Mesothelial cell of epicardium (in vitro differentiated cells): Measurements from ENCODE around the gene ARR3. TPM values are rescaled to one million over a fixed set of nuclear protein-coding genes. Genes with fewer than 3 reads are reported as not detected.

Experiments
- DNase-seq, 2 experiments: peaks; one replicate each; pipeline ENCODE4 v3.0.0; 2021; ENCODE audit warnings: low spot score in 2 of 2; ENCODE audit not compliant: unreplicated experiment in 2 of 2
- H3K27ac Mint-ChIP-seq: 2 replicates; pipeline ENCODE4 v1.8.0; 2021; ENCODE audit warnings: mixed read lengths
- H3K27me3 Mint-ChIP-seq: 2 replicates; pipeline ENCODE4 v1.8.0; 2021; ENCODE audit warnings: low read depth, mixed read lengths
- H3K36me3 Mint-ChIP-seq: 2 replicates; pipeline ENCODE4 v1.8.0; 2021; ENCODE audit warnings: mixed read lengths
- H3K4me1 Mint-ChIP-seq: 2 replicates; pipeline ENCODE4 v1.8.0; 2021; ENCODE audit warnings: mixed read lengths
- H3K4me3 Mint-ChIP-seq: 2 replicates; pipeline ENCODE4 v1.8.0; 2021; ENCODE audit warnings: mild to moderate bottlenecking, moderate library complexity, mixed read lengths
- H3K9me3 Mint-ChIP-seq: 2 replicates; pipeline ENCODE4 v1.8.0; 2021; ENCODE audit warnings: mixed read lengths
- CTCF ChIP-seq: fragments of 200-600 bp; sonication (generic); IDR thresholded peaks from one replicate; pipeline ENCODE4 v1.5.0; 2021; ENCODE audit warnings: antibody characterized with exemption; ENCODE audit not compliant: unreplicated experiment
- total RNA-seq: library from RNA; stranded (reverse); gene quantifications from 3 replicates; pipeline ENCODE4 v1.2.1, GENCODE V29; 2021

Gene ARR3
- total RNA-seq, 1 donor from 2014 or later = not detected

GRCh38 chrX:70280573-70280972, 12.4 kb downstream of the ARR3 start:
- no peaks in the 10 kb centered on the region for H3K4me1 Mint-ChIP-seq
- no peak overlapping the region for H3K27ac Mint-ChIP-seq
- DNase-seq = no peak
- no peak for TF ChIP-seq CTCF
- H3K9me3 Mint-ChIP-seq = peaks cover 24% of the 10 kb centered on the region
- no peaks in the 10 kb centered on the region for H3K27me3 Mint-ChIP-seq
- H3K36me3 Mint-ChIP-seq = peaks cover 7% of the 10 kb centered on the region
- no peak overlapping the region for H3K4me3 Mint-ChIP-seq

- Mint-ChIP-seq H3K36me3 (peaks cover 11% of the 10 kb centered on the region), H3K27ac (no peak within 1 kb of the TSS), H3K9me3 (peaks cover 24% of the 10 kb centered on the region), H3K4me3 (no peak within 1 kb of the TSS), H3K27me3 (no peaks in the 10 kb centered on the region), H3K4me1 (no peaks in the 10 kb centered on the region)
- TF ChIP-seq CTCF = no peak
- DNase-seq = no peak
Measured at GRCh38 chrX:70281951-70282350, 13.8 kb downstream of the ARR3 start, which contains the start of gene RAB41. RAB41 (plus strand) TSS chrX:70282172; CDS start chrX:70282218, 46 bp downstream.

- no peak for TF ChIP-seq CTCF
- H3K36me3 Mint-ChIP-seq = peaks cover 5% of the 10 kb centered on the region
- no peaks in the 10 kb centered on the region for H3K27me3 Mint-ChIP-seq
- H3K9me3 Mint-ChIP-seq = peaks cover 3% of the 10 kb centered on the region
- no peak for DNase-seq
- peaks cover 22% of the 10 kb centered on the region for H3K4me1 Mint-ChIP-seq
- peak overlapping the region; percentile 91 for H3K4me3 Mint-ChIP-seq
- H3K27ac Mint-ChIP-seq = peak overlapping the region; percentile 43
Measured at GRCh38 chrX:70289168-70289792, 21.1 kb downstream of the ARR3 start.

GRCh38 chrX:70289793-70290770, 21.9 kb downstream of the ARR3 start, which contains the start of the genes KIF4A and PDZD11:
KIF4A (plus strand) TSS chrX:70290104; CDS start chrX:70290459, 355 bp downstream.
PDZD11 (minus strand) TSS chrX:70289927; CDS start chrX:70289341, 586 bp downstream.
- no peaks in the 10 kb centered on the region for H3K27me3 Mint-ChIP-seq
- peak within 1 kb of the TSS; percentile 81 for H3K27ac Mint-ChIP-seq
- H3K4me3 Mint-ChIP-seq = peak within 1 kb of the TSS; percentile 91
- H3K9me3 Mint-ChIP-seq = peaks cover 3% of the 10 kb centered on the region
- peak; percentile 49 to 72 for DNase-seq
- TF ChIP-seq CTCF = no peak
- peaks cover 5% of the 10 kb centered on the region for H3K36me3 Mint-ChIP-seq
- H3K4me1 Mint-ChIP-seq = peaks cover 22% of the 10 kb centered on the region

GRCh38 chrX:70292788-70293187, 24.7 kb downstream of the ARR3 start:
- Mint-ChIP-seq H3K27me3 (no peaks in the 10 kb centered on the region), H3K36me3 (no peaks in the 10 kb centered on the region), H3K4me1 (peaks cover 22% of the 10 kb centered on the region), H3K9me3 (no peaks in the 10 kb centered on the region), H3K4me3 (no peak overlapping the region), H3K27ac (no peak overlapping the region)
- TF ChIP-seq CTCF = no peak
- no peak for DNase-seq
